ENCODE data around the gene E2F2. TPM values are rescaled to one million over a fixed set of nuclear protein-coding genes. Genes with fewer than 3 reads are reported as not detected.
"Not testable (repeated sequence)": the region's sequence is repeated elsewhere in the genome, so short reads cannot be mapped to it uniquely, and the experiment has no call there.

Gene E2F2
- total and polyA plus RNA-seq, 2 experiments from 2014 or later: 0.51 to 1.2 TPM

- no peak for DNase-seq
- 93 to 97% methylated on average over 3 of the region's 3 CpGs for WGBS, 2 experiments (ENCODE audit: low coverage in 1 of 2, low lambda C conversion rate in 2 of 2, missing lambda C conversion rate in 2 of 2)
- Histone ChIP-seq H3K4me3 (no peak overlapping the region), H3K27me3 (replicated peaks; ENCODE audit: insufficient read depth) (no peaks in the 10 kb centered on the region), H3K27ac (no peak overlapping the region), H2AFZ (no peak overlapping the region), H3K9me3 (ENCODE audit: low read depth) (no peaks in the 10 kb centered on the region), H3K9ac (no peak overlapping the region), H3F3A (ENCODE audit: insufficient read depth) (no peaks in the 10 kb centered on the region), H3K36me3 (ENCODE audit: low read depth) (no peaks in the 10 kb centered on the region), H4K20me1 (ENCODE audit: insufficient read depth) (no peaks in the 10 kb centered on the region), H3K79me2 (ENCODE audit: insufficient read depth) (no peaks in the 10 kb centered on the region), H3K4me1 (ENCODE audit: insufficient read depth) (no peaks in the 10 kb centered on the region), H3K4me2 (ENCODE audit: unreplicated experiment) (no peak overlapping the region), H3K9me2 (ENCODE audit: insufficient read depth) (no peaks in the 10 kb centered on the region)
- in situ Hi-C loops (cut with MboI): no loop called here
- TF ChIP-seq EZH2phosphoT487 (IDR thresholded peaks at IDR 0.05; ENCODE audit: insufficient read depth, low read depth): no peak
These were observed 16.8 kb downstream of the E2F2 start for GRCh38 chr1:23514111-23514679.

- no peak overlapping the region for H3K27ac ChIP-seq
- 96 to 98% methylated on average over 15 of the region's 15 CpGs for WGBS, 2 experiments (ENCODE audit: low coverage in 1 of 2, low lambda C conversion rate in 2 of 2, missing lambda C conversion rate in 2 of 2)
- no peaks in the 10 kb centered on the region for H3K4me1 ChIP-seq (ENCODE audit: insufficient read depth)
- TF ChIP-seq EZH2phosphoT487 (IDR thresholded peaks at IDR 0.05; ENCODE audit: insufficient read depth, low read depth): no peak
- TF ChIP-seq EZH2 (IDR thresholded peaks at IDR 0.05; ENCODE audit: insufficient read depth, poor library complexity, severe bottlenecking): no peak
- no peak for DNase-seq
- H3K79me2 ChIP-seq (ENCODE audit: insufficient read depth): no peaks in the 10 kb centered on the region
- no peak overlapping the region for H3K9ac ChIP-seq
- H3F3A ChIP-seq (ENCODE audit: insufficient read depth): no peaks in the 10 kb centered on the region
- H3K36me3 ChIP-seq (ENCODE audit: low read depth): no peaks in the 10 kb centered on the region
- no peak overlapping the region for H3K4me2 ChIP-seq (ENCODE audit: unreplicated experiment)
- H2AFZ ChIP-seq: no peak overlapping the region
- no peaks in the 10 kb centered on the region for H4K20me1 ChIP-seq (ENCODE audit: insufficient read depth)
- H3K9me3 ChIP-seq (ENCODE audit: low read depth): no peaks in the 10 kb centered on the region
- H3K27me3 ChIP-seq (replicated peaks; ENCODE audit: insufficient read depth): no peaks in the 10 kb centered on the region
- in situ Hi-C loops (cut with MboI): no loop called here
- H3K4me3 ChIP-seq: no peak overlapping the region
- no peaks in the 10 kb centered on the region for H3K9me2 ChIP-seq (ENCODE audit: insufficient read depth)
These were observed 21.1 kb downstream of the E2F2 start for GRCh38 chr1:23509896-23510295.

- DNase-seq: no peak
- WGBS, 2 experiments (ENCODE audit: low coverage in 1 of 2, low lambda C conversion rate in 2 of 2, missing lambda C conversion rate in 2 of 2): 92% methylated on average over 13 of the region's 13 CpGs
- no peak for TF ChIP-seq EZH2 (IDR thresholded peaks at IDR 0.05; ENCODE audit: insufficient read depth, poor library complexity, severe bottlenecking)
- TF ChIP-seq EZH2phosphoT487 (IDR thresholded peaks at IDR 0.05; ENCODE audit: insufficient read depth, low read depth): no peak
These were observed 24.5 kb downstream of the E2F2 start for GRCh38 chr1:23506376-23507107.

GRCh38 chr1:23505851-23506250 is 25.2 kb downstream of the E2F2 start:
- no peak overlapping the region for H3K4me2 ChIP-seq (ENCODE audit: unreplicated experiment)
- H3K9me3 ChIP-seq (ENCODE audit: low read depth): no peaks in the 10 kb centered on the region
- no peak for DNase-seq
- no peak overlapping the region for H3K27ac ChIP-seq
- WGBS, 2 experiments (ENCODE audit: low coverage in 1 of 2, low lambda C conversion rate in 2 of 2, missing lambda C conversion rate in 2 of 2): 85 to 89% methylated on average over 6 of the region's 6 CpGs
- H3K36me3 ChIP-seq (ENCODE audit: low read depth): no peaks in the 10 kb centered on the region
- H3K9ac ChIP-seq: no peak overlapping the region
- H3K9me2 ChIP-seq (ENCODE audit: insufficient read depth): no peaks in the 10 kb centered on the region
- no peaks in the 10 kb centered on the region for H3K4me1 ChIP-seq (ENCODE audit: insufficient read depth)
- no peaks in the 10 kb centered on the region for H3K79me2 ChIP-seq (ENCODE audit: insufficient read depth)
- H4K20me1 ChIP-seq (ENCODE audit: insufficient read depth): no peaks in the 10 kb centered on the region
- TF ChIP-seq EZH2phosphoT487 (IDR thresholded peaks at IDR 0.05; ENCODE audit: insufficient read depth, low read depth): no peak
- no peak for TF ChIP-seq EZH2 (IDR thresholded peaks at IDR 0.05; ENCODE audit: insufficient read depth, poor library complexity, severe bottlenecking)
- no peak overlapping the region for H3K4me3 ChIP-seq
- H3F3A ChIP-seq (ENCODE audit: insufficient read depth): 0 out of 2 replicates have a peak, but pooled peaks cover 4% of the 10 kb centered on the region
- no peak overlapping the region for H2AFZ ChIP-seq
- H3K27me3 ChIP-seq (replicated peaks; ENCODE audit: insufficient read depth): no peaks in the 10 kb centered on the region
- in situ Hi-C loops (cut with MboI): no loop called here

More at GRCh38 chr1:23506376-23507107, 24.5 kb downstream of the E2F2 start:
- Histone ChIP-seq H3K36me3 (ENCODE audit: low read depth) (no peaks in the 10 kb centered on the region), H3F3A (ENCODE audit: insufficient read depth) (0 out of 2 replicates have a peak, but pooled peaks cover 4% of the 10 kb centered on the region), H3K4me1 (ENCODE audit: insufficient read depth) (no peaks in the 10 kb centered on the region), H4K20me1 (ENCODE audit: insufficient read depth) (no peaks in the 10 kb centered on the region), H3K79me2 (ENCODE audit: insufficient read depth) (no peaks in the 10 kb centered on the region), H3K4me3 (no peak overlapping the region), H3K9me2 (ENCODE audit: insufficient read depth) (no peaks in the 10 kb centered on the region), H3K9ac (no peak overlapping the region), H3K9me3 (ENCODE audit: low read depth) (no peaks in the 10 kb centered on the region), H2AFZ (no peak overlapping the region), H3K27ac (no peak overlapping the region), H3K27me3 (replicated peaks; ENCODE audit: insufficient read depth) (no peaks in the 10 kb centered on the region), H3K4me2 (ENCODE audit: unreplicated experiment) (no peak overlapping the region)
- in situ Hi-C loops (cut with MboI): no loop called here

GRCh38 chr1:23504156-23504555 is 26.9 kb downstream of the E2F2 start:
- H3F3A ChIP-seq (ENCODE audit: insufficient read depth); H3K27ac ChIP-seq; H3K36me3 ChIP-seq (ENCODE audit: low read depth); H3K79me2 ChIP-seq (ENCODE audit: insufficient read depth); H3K9ac ChIP-seq; in situ Hi-C loops (cut with MboI); H3K4me1 ChIP-seq (ENCODE audit: insufficient read depth); H3K9me3 ChIP-seq (ENCODE audit: low read depth); H3K9me2 ChIP-seq (ENCODE audit: insufficient read depth); H3K27me3 ChIP-seq (replicated peaks; ENCODE audit: insufficient read depth); H3K4me2 ChIP-seq (ENCODE audit: unreplicated experiment); H2AFZ ChIP-seq; H3K4me3 ChIP-seq; DNase-seq; H4K20me1 ChIP-seq (ENCODE audit: insufficient read depth): not testable (repeated sequence)
- WGBS, 2 experiments (ENCODE audit: low coverage in 1 of 2, low lambda C conversion rate in 2 of 2, missing lambda C conversion rate in 2 of 2): 60 to 67% methylated on average over 3 to 20 of the region's 24 CpGs
